Thymus (tissue), 11 donors: ENCODE results near the gene LRRC42. TPM values are rescaled to one million over a fixed set of nuclear protein-coding genes. Genes with fewer than 3 reads are reported as not detected.

ENCODE experiments used
- DNase-seq, 9 donors: peaks; one replicate each; pipeline ENCODE4 v3.0.0-alpha.2; 2013; ENCODE audit warnings: low spot score in 9 of 9, low read depth in 6 of 9, missing footprints in 1 of 9
- H3K27ac ChIP-seq, 2 donors: one replicate each; pipeline ENCODE4 v1.5.1; 2013; ENCODE audit warnings: control low read depth in 1 of 2, low read depth in 1 of 2, low read length in 1 of 2, mild to moderate bottlenecking in 1 of 2, moderate library complexity in 1 of 2
- H3K27me3 ChIP-seq, 2 donors: one replicate each; pipeline ENCODE4 v1.5.1; 2013; ENCODE audit warnings: low read length in 1 of 2; ENCODE audit not compliant: control insufficient read depth in 2 of 2, insufficient read depth in 1 of 2
- H3K36me3 ChIP-seq, 2 donors: one replicate each; pipeline ENCODE4 v1.5.1; 2013; ENCODE audit warnings: low read length in 1 of 2, mild to moderate bottlenecking in 1 of 2, moderate library complexity in 1 of 2; ENCODE audit not compliant: control insufficient read depth in 2 of 2, insufficient read depth in 2 of 2
- H3K4me1 ChIP-seq, 2 donors: one replicate each; pipeline ENCODE4 v1.5.1; 2013; ENCODE audit warnings: low read length in 2 of 2; ENCODE audit not compliant: control insufficient read depth in 2 of 2, insufficient read depth in 2 of 2
- H3K4me3 ChIP-seq, 2 donors: one replicate each; pipeline ENCODE4 v1.5.1; 2013; ENCODE audit warnings: low read length in 2 of 2, control low read depth in 1 of 2, mild to moderate bottlenecking in 1 of 2
- H3K9me3 ChIP-seq, 2 donors: one replicate each; pipeline ENCODE4 v1.5.1; 2013; ENCODE audit warnings: low read length in 1 of 2, mild to moderate bottlenecking in 1 of 2; ENCODE audit not compliant: control insufficient read depth in 2 of 2, insufficient read depth in 1 of 2
- WGBS: extraction: QIAGEN DNeasy Blood & Tissue Kit; methylation state at CpG from one replicate; pipeline ENCODE4 v1.1.7; 2013; 5-methylcytosine and 5-hydroxymethylcytosine counted together
- polyA plus RNA-seq: library from polyadenylated mRNA; stranded (reverse); fragments of 200-250 nt; gene quantifications from one replicate; pipeline ENCODE4 v1.2.3, GENCODE V29; 2013
- total RNA-seq: library from RNA; stranded (reverse); fragments of 120-200 nt; gene quantifications from one replicate; pipeline ENCODE4 v1.2.4, GENCODE V29; 2013
- donor health status: healthy.

Gene LRRC42
- total and polyA plus RNA-seq, 2 donors, result 17.5 to 18.7 TPM

DNA sequence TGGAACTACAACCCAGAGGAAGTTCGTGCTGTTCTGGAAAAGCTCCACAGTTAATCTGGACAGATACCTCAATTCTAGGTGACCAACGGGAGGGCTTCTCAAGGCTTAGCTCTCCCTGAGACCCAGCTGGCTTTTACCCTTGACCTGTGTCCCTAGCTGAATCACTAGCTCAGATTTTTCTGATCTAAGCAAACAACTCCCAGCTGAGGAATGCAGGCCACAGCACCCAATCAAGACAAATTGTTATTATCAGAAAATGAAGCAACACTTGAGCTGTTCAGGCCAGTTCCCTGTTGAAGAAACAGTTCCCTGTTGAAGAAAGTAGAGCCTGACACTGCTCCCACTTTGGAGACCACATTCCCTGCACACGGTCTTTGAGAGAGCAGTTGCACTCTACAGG, 36.2 kb upstream of the LRRC42 start:
- no peak overlapping the region for H3K4me3 ChIP-seq
- no peak for DNase-seq
- WGBS, result 98% methylated on average over 3 of the region's 3 CpGs
- H3K27me3 ChIP-seq, result no peaks in the 10 kb centered on the region
- peaks cover 0 to 8% of the 10 kb centered on the region in 2 donors for H3K36me3 ChIP-seq
- H3K9me3 ChIP-seq, result no peaks in the 10 kb centered on the region
- H3K27ac ChIP-seq, result no peak overlapping the region
- H3K4me1 ChIP-seq, result no peaks in the 10 kb centered on the region

DNA sequence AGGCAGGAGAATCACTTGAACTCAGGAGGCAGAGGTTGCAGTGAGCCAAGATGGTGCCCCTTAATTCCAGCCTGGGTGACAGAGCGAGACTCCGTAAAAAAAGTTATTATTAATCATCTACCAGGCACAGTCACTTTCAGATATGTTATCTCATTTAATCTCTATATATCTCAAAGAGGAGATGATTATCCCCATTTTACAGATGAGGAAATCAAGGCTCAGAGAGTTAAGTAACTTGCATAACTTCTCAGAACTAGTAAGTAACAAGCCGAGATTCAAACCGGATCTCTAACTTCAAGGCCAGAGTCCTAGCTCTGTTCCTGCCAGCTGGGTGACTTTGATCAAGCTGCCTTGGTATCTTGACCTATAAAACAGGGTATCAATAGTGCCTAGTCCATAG, 34.7 kb upstream of the LRRC42 start:
- H3K27me3 ChIP-seq, result no peaks in the 10 kb centered on the region
- H3K36me3 ChIP-seq, result peaks cover 4 to 9% of the 10 kb centered on the region in 2 donors
- no peak for DNase-seq
- WGBS, result 100% methylated on average over 4 of the region's 4 CpGs
- no peak overlapping the region for H3K27ac ChIP-seq
- H3K4me3 ChIP-seq, result no peak overlapping the region
- H3K9me3 ChIP-seq, result no peaks in the 10 kb centered on the region
- H3K4me1 ChIP-seq, result no peaks in the 10 kb centered on the region

DNA sequence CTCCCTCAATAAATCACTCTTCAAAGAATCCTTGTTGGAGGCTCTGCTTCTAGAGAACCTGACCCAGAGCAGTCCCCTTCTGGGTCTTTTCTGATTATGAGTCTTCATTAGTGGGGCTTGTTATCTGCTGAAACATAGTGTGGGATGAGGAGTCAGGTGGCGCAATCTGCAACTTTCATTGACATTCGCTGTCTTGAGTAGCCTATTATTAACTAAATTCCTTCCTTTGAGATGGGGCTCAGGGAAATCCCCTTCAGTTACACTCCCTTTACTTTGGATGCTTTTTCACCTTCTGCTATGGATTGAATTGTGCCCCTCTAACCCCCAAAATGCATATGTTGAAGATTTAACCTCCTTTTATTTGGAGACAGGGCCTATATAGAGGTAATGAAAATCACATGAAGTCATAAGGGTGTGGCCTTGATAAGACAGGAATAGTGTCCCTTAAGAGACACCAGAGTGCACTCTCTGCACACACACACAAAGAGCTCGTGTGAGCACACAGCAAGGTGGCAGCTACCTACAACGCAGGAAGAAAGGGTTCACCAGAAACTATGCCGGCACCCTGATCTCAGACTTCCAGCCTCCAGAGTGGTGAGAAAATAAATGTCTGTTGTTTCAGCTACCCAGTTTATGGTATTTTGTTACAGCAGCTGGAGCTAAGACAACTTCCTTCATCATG, 32.7 kb upstream of the LRRC42 start:
- no peaks in the 10 kb centered on the region for H3K27me3 ChIP-seq
- peaks cover 4 to 9% of the 10 kb centered on the region in 2 donors for H3K36me3 ChIP-seq
- no peaks in the 10 kb centered on the region for H3K4me1 ChIP-seq
- no peak overlapping the region for H3K4me3 ChIP-seq
- no peak overlapping the region for H3K27ac ChIP-seq
- no peak for DNase-seq
- 95% methylated on average over 5 of the region's 5 CpGs for WGBS
- no peaks in the 10 kb centered on the region for H3K9me3 ChIP-seq

DNA sequence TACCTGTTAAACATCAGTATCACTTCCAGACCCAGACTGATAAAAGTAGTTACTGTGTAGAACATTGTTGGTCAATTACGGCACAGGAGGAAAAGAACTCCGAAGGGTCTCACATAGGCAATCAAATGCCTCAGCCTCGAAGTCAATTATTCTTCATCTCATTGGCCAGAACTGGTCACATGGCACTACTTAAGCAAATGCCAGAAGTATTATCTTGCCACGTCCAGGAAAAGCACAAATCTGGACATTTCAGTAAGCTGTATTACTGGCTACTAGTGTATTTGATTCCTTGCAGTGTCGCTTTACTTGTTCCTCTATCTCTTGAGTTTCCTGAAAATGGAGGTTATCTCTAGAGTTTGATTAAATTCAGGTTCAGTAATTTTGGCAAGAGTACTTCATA, 27.8 kb upstream of the LRRC42 start:
- DNase-seq, result no peak
- Histone ChIP-seq H3K4me1 (no peaks in the 10 kb centered on the region), H3K9me3 (peaks cover 0 to 4% of the 10 kb centered on the region in 2 donors), H3K27ac (no peak overlapping the region), H3K27me3 (no peaks in the 10 kb centered on the region), H3K4me3 (no peak overlapping the region), H3K36me3 (peaks cover 12 to 23% of the 10 kb centered on the region in 2 donors)
- WGBS, result 97% methylated on average over 5 of the region's 5 CpGs

DNA sequence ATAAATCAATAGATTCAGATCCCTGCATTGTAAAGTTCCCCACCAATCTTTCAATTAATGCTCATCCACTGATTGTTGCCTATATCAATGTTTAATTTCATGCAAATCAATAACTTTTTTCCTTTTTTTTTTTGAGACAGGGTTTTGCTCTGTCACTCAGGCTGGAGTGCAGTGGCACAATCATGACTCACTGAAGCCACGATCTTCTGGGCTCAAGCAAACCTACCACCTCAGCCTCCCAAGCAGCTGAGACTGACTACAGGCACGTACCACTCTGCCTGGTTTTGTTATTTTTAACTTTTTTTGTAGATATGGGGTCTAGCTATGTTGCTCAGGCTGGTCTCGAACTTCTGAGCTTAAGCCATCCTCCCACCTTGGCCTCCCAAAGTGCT, 26.5 kb upstream of the LRRC42 start:
- Histone ChIP-seq H3K27me3 (no peaks in the 10 kb centered on the region), H3K36me3 (peaks cover 13 to 24% of the 10 kb centered on the region in 2 donors), H3K9me3 (peaks cover 0 to 4% of the 10 kb centered on the region in 2 donors), H3K27ac (no peak overlapping the region), H3K4me3 (no peak overlapping the region), H3K4me1 (no peaks in the 10 kb centered on the region)
- WGBS, result 67% methylated on average over 3 of the region's 3 CpGs
- no peak for DNase-seq

DNA sequence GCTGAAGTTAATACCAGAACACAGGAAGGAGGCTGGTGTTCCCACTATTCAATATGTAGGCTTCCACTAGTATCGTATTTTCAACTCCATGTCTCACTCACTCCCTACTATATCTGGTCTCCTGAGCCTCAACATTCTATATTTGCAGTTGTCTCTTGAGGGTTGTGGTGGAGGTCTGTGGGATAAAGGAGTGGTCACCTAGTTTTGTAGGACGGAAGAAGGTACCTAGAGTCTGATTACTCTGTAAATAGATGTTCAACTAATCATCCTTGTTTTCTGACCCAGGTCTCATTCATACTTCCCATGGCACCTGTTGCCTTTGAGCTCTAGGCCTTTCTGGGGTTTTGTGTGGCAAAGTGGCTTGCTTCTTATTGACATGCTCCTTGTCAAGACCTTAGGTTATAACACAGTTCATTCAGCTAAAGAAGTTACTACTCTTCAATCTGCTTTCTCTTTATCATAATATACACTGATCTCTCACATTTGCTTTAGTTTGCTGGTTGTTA, 18.7 kb upstream of the LRRC42 start:
- no peak overlapping the region for H3K27ac ChIP-seq
- H3K4me3 ChIP-seq, result no peak overlapping the region
- 98% methylated on average over 2 of the region's 2 CpGs for whole genome bisulfite sequencing
- no peak for DNase-seq
- H3K27me3 ChIP-seq, result no peaks in the 10 kb centered on the region
- H3K4me1 ChIP-seq, result no peaks in the 10 kb centered on the region
- peaks cover 0 to 5% of the 10 kb centered on the region in 2 donors for H3K9me3 ChIP-seq
- H3K36me3 ChIP-seq, result peaks cover 17 to 29% of the 10 kb centered on the region in 2 donors

DNA sequence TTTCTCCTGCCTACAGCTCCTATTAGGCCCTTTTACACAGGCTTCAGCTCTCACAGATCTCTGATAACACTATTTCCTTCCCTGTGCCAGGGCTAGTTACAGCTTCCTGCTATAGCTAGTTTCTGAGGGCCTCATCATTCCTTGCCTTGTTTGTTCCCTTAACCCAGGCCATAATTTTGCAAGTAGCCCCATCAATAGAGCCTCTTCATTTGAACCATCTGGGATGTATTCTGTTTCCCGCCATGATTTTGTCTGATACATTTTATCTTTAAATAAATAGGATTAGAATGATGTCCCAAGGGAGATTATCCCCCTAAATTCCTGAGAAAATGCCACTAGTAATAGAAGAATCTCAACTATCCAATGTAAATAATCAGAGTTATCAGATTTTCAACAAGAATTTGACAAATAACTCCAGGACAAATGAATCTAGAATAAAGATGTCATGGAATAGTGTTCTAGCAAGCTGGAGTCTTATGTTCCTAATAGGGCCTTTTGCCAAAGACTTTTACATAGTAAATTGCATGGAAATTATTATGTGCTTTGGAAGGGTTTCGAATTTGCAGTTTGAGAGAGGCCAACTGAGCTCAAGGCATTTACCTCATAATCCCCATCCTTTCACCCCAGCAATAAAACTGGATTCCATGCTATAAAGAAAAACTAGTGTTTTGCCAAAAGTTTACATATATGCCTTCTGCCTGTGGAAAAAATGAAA, 16.7 kb upstream of the LRRC42 start:
- peaks cover 0 to 12% of the 10 kb centered on the region in 2 donors for H3K9me3 ChIP-seq
- no peak overlapping the region for H3K4me3 ChIP-seq
- no peak overlapping the region for H3K27ac ChIP-seq
- WGBS, result 99% methylated on average over 2 of the region's 2 CpGs
- H3K27me3 ChIP-seq, result no peaks in the 10 kb centered on the region
- peaks cover 13 to 27% of the 10 kb centered on the region in 2 donors for H3K36me3 ChIP-seq
- no peak for DNase-seq
- no peaks in the 10 kb centered on the region for H3K4me1 ChIP-seq

DNA sequence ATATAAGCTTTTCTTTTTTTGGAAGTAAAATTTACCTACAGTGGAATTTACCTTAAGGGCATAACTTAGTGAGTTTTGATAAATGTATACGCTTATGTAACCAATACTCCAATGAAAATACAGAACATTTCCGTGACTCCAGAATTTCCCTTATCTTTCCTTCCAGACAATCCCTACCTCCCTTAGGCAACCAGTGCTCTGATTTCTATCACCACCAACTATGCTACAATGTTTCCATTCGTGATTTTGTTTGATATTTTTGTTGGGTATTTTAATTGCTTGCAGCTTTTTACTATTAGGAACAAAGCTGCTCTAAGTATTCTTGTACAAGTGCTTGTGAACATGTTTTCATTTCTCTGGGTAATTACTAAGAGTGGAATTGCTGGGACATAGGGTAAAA, 15.2 kb upstream of the LRRC42 start:
- WGBS, result 99% methylated on average over 3 of the region's 3 CpGs
- no peaks in the 10 kb centered on the region for H3K4me1 ChIP-seq
- no peak overlapping the region for H3K27ac ChIP-seq
- H3K27me3 ChIP-seq, result no peaks in the 10 kb centered on the region
- no peak overlapping the region for H3K4me3 ChIP-seq
- peaks cover 6 to 19% of the 10 kb centered on the region in 2 donors for H3K9me3 ChIP-seq
- DNase-seq, result no peak
- H3K36me3 ChIP-seq, result peaks cover 21 to 33% of the 10 kb centered on the region in 2 donors

DNA sequence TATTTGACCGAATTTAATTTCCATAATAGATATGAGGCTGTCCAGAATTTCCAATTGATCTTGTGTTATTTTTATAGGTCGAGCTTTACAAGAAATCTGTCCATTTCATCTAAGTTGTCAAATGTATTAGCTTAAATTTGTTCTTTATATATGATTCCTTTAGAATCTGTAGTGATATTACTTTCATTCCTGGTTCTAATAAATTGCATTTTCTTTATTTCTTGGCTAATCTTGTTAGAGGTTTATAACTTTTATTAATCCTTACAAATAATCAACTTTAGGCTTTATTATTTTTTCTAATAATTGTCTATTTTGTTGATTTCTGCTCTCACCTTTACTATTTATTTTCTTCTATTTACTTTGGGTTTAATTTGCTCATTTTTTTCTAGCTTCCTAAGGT, 14.6 kb upstream of the LRRC42 start:
- H3K4me3 ChIP-seq, result no peak overlapping the region
- peaks cover 21 to 33% of the 10 kb centered on the region in 2 donors for H3K36me3 ChIP-seq
- no peak overlapping the region for H3K27ac ChIP-seq
- no peaks in the 10 kb centered on the region for H3K4me1 ChIP-seq
- H3K9me3 ChIP-seq, result peaks cover 6 to 19% of the 10 kb centered on the region in 2 donors
- no peak for DNase-seq
- WGBS, result 100% methylated on average over 2 of the region's 2 CpGs
- H3K27me3 ChIP-seq, result no peaks in the 10 kb centered on the region
